GM18951 (cell line): ENCODE data around the gene MDH1B.
"Not testable (repeated sequence)": the region's sequence is repeated elsewhere in the genome, so short reads cannot be mapped to it uniquely, and the experiment has no call there.

Experiments used
- POLR2A ChIP-seq: IDR thresholded peaks from 4 replicates; pipeline ENCODE4 v1.6.1; 2011; ENCODE audit warnings: mild to moderate bottlenecking; ENCODE audit not compliant: insufficient read length, insufficient read depth; ENCODE audit errors: extremely low read depth
- in situ Hi-C: fragments of 300-500 bp; cut with MboI; formaldehyde crosslinking; loops from one replicate; pipeline ENCODE4 v1.12.0; 2022; ENCODE audit warnings: low sequenced_read_pairs, mixed read lengths, inconsistent platforms; ENCODE audit not compliant: unreplicated experiment

The MDH1B gene

DNA sequence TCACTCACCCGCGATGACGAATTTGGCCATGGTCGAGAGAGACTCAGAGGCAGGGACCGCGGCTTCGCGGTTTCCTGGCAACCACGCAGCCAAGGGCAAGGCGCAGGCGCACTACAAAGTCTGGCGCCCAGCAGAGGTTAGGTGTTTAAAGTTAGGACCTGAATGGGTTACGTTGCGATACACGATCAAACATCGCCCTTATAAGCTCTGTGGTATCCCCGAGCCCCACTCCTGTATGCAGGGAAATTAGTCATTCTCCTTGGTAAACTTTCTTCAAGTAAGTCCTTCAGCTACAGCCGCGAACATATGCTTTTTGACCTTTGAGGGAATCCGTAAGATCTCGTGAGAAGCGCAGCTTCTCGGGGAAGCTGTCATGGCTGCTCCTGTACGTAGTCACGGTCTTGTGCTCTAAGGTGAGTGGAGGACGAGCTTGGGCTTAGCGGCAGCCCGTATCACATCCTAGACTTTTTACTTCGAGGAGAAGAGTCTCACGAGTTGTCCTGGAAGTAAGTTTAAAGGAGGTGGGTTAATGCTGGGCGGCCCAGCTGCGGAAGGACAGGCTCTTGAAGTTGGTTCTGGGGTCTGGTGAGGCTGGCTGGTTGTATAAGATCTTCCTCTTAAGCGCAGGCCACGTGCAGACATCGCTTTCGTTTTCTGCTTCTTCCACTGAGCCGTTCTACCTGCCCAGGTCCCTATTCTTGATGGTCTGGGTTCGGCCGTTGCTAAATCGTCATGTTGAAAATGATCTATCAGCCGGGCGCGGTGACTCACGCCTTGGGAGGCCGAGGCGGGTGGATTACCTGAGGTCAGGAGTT lies at the start of gene MDH1B, which contains the start of gene FASTKD2:
Gene MDH1B, minus strand, starts transcription at position 87 of the 815 bp plus-strand sequence. Its CDS starts 57 bp downstream, at position 30.
Gene FASTKD2, plus strand, starts transcription at position 365 of the 815 bp plus-strand sequence. CDS start 1,088 bp downstream, outside the sequence.
- in situ Hi-C loops = no loop called here
- peak; percentile 79 for TF ChIP-seq POLR2A

DNA sequence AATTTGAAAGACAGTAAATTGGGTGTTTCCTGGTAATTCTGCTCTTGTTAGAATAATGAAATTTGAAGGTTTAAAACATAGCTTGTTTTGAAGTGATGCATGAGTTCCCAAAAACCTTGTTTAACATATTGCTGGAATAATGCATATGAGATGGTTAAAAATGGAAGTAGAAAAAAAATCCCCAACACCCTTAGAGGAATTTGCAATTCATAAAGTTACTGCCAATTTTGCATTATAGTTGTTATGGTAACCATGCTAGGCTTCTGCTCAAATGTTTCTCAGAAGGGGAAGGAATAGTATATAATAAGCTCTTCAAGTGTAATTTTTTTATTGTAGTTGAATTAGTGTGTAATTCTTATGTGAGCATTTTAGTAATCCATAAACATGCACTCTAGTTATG lies 49.4 kb upstream of the MDH1B start:
- TF ChIP-seq POLR2A = no peak
- in situ Hi-C loops = no loop called here

DNA sequence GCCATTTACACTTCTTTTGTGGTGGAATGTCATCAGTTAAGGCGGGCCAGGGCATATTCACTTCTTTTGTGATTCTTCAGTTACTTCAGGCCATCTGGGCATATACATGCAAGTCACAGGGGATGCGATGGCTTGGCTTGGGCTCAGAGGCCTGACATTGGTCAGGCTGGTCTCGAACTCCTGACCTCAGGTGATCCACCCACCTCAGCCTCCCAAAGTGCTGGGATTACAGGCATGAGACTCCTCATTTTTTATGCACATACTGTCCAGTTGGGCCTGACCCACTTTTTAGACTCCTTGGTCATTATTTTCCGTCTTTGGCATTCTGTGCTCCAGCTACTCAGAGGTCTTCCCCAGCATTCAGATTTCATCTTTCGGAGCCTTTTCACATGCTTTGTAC lies 47.3 kb upstream of the MDH1B start:
- in situ Hi-C loops = not testable (repeated sequence)

DNA sequence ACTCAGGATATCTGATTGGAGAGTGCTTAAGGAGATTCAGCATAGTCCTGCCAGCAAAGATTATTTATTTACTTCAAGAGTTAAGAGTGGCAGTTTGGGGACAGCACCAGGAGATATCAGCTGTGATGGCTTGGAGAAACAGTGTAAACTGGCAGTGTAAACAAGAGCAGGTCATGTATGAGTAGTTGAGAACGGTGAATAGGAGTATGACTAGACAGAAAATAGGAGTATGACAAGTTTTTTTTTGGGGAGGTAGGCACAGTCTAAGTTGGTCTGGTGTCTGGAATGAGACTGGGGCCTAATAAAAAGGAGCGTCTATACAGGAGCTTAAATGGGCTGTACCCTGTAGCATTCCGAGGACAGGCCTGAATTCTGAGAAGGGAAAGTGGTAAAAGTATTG lies 42.5 kb upstream of the MDH1B start:
- in situ Hi-C loops = not testable (repeated sequence)

DNA sequence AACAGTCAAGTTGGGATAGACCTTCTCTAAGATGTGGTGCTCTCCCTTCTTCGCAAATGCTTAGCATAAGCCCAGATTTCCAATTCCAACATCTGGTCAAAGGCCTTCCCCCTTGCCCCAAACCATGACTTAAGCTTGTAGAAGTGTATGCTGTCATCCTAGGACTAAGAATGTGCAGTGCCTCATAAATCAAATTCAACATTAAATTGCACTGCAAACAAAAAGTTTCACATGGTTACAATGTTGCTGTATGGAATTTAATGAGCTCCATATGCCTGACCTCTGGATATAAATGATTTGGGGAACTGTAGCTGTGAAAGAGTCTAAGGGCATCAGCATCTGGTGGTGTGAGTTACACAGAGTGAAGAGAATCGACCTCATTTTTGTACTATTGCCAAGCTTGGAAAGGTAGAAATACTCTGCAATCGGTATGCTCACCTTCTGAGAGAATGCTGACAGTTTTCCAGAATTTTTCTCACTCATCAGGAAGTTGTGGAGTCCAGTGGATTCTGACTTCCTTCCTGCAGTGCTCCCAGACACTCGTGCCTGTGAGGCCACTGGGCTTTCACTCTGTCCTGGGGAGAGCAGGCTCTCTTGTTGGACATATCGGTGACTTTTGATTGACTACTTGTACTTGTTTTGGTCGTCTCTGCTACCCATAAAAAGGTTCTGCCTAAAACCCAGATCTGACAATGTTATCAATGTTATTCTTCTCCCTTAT lies 40.9 kb upstream of the MDH1B start:
- in situ Hi-C loops = no loop called here
- TF ChIP-seq POLR2A = no peak

DNA sequence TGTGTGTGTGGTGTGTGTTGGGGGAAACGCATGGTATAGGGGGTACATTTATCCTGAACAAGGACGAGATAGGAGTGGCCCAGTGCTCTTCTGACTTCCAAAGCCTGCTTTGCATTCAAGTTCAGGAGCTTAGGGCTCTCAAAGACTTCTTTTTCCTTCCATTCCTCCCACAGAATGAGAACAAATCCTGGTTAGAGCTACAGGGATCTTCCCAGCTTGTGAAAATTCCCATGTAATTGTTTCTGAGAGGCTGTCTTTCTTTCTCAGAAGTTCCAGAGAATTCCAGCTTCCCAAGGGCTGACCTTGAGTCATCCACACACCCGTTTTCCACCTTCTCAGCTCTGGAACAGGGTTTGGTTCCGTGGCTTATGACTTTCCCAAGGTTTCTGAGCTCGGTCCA lies 39.2 kb upstream of the MDH1B start:
- TF ChIP-seq POLR2A = no peak
- in situ Hi-C loops = no loop called here

DNA sequence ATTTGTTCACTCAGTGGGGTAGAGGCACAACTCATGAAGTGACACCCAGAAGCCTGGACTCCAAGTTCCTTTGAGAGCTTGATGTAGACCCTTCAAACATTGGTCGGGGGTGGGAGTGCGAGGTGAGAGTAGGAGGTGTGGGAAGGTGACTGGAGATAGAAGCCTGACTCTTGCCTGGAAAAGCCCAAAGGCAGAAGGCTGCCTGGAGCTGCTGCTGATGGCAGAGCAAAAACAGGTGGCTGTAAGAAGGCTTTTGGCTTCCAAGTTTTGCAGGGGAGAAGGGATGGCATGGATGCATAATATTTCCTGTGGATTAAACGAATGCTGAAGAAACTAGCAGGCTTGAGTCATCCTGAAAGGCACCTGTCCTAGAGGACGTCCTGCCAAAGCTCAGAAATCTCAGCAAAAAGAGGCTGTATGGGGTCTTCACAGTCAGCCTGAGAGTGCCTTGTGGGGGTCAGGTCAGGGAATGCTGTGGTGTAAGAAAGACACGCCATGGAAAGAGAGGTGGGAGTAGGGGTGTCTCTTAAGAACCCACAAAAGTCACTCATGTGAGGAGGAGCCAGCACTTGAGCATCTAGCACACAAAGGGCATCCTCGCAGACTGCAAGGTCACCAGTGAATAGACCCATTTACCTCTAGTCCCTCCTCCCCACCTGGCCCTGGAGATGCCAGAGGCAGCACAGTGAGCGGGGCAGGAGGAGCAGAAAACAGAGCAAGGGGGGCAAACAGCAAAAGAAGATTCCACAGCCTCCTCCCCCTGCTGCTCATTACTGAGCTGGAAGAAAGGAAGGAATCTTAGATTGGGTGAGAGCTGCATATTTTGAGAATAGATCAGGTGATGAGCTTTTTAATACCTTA lies 37.8 kb upstream of the MDH1B start:
- no peak for TF ChIP-seq POLR2A
- in situ Hi-C loops = no loop called here

DNA sequence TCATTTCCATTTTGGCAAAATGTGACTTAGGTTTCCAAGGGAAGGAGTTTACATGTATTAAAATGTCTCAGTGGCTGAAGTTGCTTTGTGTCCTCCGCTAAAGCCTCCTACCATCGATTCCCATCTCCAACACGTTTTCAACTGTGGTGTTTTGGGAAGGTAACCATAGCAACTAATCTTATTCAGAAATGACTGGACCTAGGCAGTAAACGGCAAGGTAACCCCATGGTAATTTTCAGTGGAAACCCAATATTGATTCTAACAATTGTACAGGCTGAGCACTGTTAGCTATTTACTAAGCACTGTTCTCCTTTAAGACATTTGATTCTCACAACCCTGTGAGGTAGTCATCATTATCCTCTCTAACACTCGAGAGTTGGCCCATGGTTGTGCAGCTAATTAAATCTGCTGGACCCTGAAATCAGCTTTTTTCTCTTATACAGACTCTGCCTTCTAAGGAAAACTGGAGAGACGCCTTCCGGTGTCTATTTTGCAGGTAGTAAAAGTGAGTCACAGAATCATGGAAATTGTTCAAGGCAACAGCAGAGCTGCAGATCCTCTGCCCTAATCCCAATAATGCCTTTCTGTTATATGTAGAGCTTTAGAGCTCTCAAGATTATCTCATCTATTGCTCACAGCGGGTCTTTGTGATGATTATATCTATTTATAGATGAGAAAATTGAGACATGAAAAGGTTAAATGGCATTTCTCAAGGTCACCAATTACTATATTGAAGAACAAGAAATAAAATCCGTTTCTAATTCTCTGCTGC lies 36.5 kb upstream of the MDH1B start:
- TF ChIP-seq POLR2A = no peak
- in situ Hi-C loops = no loop called here

DNA sequence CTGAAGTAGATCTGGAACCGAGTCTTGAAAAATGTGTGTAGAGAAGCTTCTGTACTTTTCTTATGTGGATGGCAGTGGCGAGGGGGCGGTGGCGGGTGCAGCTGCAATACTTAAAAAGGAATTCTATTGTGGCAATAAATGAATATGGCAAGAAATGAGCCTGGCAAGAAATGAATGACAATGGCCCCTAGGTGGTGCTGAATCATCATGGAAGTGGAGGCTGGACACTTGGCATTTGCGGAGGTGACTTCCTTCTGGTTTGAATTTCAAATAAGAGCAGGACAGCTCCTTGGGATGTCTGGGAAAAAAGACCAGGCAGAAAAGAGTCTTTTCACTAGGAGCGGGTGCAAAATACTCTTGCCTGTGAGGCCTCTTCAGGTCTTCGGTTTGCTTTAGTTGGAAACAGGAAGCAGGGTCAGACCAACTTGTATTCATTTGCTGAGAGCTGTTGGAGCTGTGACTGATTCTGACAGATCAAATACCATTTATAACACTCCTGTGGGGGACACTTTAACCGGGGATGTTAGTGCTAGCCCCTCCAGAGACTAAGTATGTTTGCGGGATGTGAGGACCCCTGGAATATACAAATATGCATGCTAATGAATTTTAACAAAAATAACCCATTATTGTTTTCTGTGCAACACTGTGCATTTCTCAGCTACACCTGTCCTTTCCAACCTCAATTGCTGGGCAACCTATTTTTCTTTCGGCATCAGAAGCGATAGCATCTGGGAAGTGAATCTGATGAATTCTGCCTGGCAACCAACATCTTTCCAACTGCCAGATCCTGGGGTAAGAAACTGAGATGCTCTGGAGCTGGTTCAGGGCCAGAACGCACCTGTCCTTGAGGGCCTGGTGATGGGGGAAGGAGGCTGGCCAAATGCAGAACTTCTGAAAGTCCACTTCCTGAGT lies 35.6 kb upstream of the MDH1B start:
- TF ChIP-seq POLR2A = no peak
- in situ Hi-C loops = no loop called here

DNA sequence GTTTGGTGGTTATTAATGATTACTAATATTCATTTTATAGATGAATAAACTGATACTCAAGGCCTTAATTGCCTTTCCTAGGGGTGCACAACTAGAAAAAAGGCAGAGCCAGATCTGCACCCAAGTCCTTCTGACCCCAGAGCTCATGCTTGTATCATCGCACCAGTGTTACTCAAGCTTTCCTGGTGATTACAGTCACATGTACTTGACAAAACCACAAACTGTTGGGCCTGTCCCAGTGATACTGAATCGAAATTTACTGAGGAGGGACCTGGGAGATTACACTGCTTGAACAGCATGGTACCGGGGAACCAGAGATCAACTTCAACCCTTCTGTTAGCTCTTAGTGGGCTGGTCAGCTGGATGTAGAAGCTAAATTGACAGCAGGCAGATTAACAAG lies 34.0 kb upstream of the MDH1B start:
- in situ Hi-C loops = loop anchor here (10.0 kb wide), 1 partner anchor 676 kb away; no protein-coding TSS in a partner anchor
- TF ChIP-seq POLR2A = no peak

DNA sequence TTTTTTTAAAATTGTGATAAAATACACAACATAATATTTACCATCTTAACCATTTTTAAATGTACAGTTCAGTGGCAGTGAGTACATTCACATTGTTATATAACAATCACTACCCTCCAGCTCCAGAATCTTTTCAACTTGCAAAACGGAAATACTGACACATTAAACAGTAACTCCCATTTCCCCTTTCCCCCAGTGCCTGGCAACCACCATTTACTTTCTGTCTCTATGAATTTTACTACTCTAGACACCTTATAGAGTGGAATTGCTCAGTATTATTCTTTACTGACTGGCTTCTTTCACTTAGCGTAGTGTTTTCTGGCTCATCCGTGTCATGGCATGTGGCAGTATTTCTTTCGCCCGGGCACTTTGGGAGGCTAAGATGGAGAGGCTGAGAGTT lies 32.9 kb upstream of the MDH1B start:
- TF ChIP-seq POLR2A = no peak
- in situ Hi-C loops = loop anchor here (10.0 kb wide), 1 partner anchor 677 kb away; no protein-coding TSS in a partner anchor
